ENCODE measurements around the gene FAM89A. TPM values are rescaled to one million over a fixed set of nuclear protein-coding genes. Genes with fewer than 3 reads are reported as not detected.

Gene FAM89A
- total and polyA plus RNA-seq, 2 of the 13 experiments (the other 11 are each of a cell fraction or from before 2014, with no cell fraction given) = 0.35 to 0.44 TPM

DNA sequence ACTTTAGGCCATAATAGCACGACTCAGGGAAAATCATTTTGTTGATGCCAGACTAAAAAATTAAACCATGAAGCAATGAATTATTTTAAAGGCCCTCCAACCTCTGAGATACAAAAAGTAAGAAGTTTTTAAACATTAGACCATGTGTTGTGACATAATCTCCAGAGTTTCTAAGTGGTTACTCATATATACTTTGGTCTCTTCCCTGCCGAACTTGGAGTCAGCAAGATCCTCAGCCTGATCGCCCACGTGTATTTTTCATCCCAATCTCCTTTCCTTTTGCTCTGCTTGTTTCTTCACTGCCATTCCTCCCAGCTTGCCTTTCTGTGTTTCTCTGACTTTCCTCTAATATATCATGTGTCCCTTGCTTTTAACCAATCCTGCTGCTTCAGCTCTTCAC, 57.4 kb downstream of the FAM89A start:
- ChIA-PET POLR2A (no interaction called here), CTCF (ENCODE audit: low intra/inter-chr PET ratio, low total read pairs) (no interaction called here)
- Histone ChIP-seq H3K4me3 (replicated peaks in 1 of 3; ENCODE audit: insufficient read depth in 1 of 3, low read depth in 2 of 3, low read length in 3 of 3) (no peak overlapping the region), H3K4me2 (ENCODE audit: low read depth, low read length) (no peak overlapping the region), H2AFZ (ENCODE audit: low read length) (no peak overlapping the region), H3K27me3 (ENCODE audit: control insufficient read depth in 1 of 2, insufficient read depth in 2 of 2, low read length in 2 of 2) (no peaks in the 10 kb centered on the region; a peak in 1 of 5 replicates), H3K9me3 (ENCODE audit: low read length) (no peaks in the 10 kb centered on the region), H3K9ac (ENCODE audit: insufficient read depth, low read depth, low read length) (no peak overlapping the region), H3K4me1 (ENCODE audit: insufficient read depth, low read length) (peaks cover 10% of the 10 kb centered on the region), H4K20me1 (ENCODE audit: insufficient read depth, low read length) (no peaks in the 10 kb centered on the region), H3K36me3 (replicated peaks in 1 of 2; ENCODE audit: control insufficient read depth in 1 of 2, insufficient read depth in 2 of 2, low read length in 2 of 2) (no peaks in the 10 kb centered on the region; a peak in 1 of 5 replicates), H3K79me2 (ENCODE audit: insufficient read depth, low read length) (peaks cover 2% of the 10 kb centered on the region), H3K27ac (ENCODE audit: extremely low read length, insufficient read depth, low read length) (no peak overlapping the region)
- TF ChIP-seq, protein P1, sequence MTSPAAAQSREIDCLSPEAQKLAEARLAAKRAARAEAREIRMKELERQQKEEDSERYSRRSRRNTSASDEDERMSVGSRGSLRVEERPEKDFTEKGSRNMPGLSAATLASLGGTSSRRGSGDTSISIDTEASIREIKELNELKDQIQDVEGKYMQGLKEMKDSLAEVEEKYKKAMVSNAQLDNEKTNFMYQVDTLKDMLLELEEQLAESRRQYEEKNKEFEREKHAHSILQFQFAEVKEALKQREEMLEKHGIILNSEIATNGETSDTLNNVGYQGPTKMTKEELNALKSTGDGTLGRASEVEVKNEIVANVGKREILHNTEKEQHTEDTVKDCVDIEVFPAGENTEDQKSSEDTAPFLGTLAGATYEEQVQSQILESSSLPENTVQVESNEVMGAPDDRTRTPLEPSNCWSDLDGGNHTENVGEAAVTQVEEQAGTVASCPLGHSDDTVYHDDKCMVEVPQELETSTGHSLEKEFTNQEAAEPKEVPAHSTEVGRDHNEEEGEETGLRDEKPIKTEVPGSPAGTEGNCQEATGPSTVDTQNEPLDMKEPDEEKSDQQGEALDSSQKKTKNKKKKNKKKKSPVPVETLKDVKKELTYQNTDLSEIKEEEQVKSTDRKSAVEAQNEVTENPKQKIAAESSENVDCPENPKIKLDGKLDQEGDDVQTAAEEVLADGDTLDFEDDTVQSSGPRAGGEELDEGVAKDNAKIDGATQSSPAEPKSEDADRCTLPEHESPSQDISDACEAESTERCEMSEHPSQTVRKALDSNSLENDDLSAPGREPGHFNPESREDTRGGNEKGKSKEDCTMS (CRISPR knock-in tag; conservative IDR thresholded peaks at IDR 0.05) = no peak
- TF ChIP-seq HOXA9 (CRISPR knock-in tag; IDR thresholded peaks at IDR 0.05; ENCODE audit: borderline replicate concordance) (no peak), ZNF629 (CRISPR knock-in tag; conservative IDR thresholded peaks at IDR 0.05) (no peak), RARG (CRISPR knock-in tag; IDR thresholded peaks at IDR 0.05; ENCODE audit: low read depth) (no peak), SMARCC2 (IDR thresholded peaks at IDR 0.05) (no peak), ZNF180 (CRISPR knock-in tag; IDR thresholded peaks at IDR 0.05; ENCODE audit: borderline replicate concordance, low read depth) (no peak), ARNTL (CRISPR knock-in tag; IDR thresholded peaks at IDR 0.05) (no peak), ZBTB21 (CRISPR knock-in tag; IDR thresholded peaks at IDR 0.05) (no peak)
- TF ChIP-seq, protein P2, sequence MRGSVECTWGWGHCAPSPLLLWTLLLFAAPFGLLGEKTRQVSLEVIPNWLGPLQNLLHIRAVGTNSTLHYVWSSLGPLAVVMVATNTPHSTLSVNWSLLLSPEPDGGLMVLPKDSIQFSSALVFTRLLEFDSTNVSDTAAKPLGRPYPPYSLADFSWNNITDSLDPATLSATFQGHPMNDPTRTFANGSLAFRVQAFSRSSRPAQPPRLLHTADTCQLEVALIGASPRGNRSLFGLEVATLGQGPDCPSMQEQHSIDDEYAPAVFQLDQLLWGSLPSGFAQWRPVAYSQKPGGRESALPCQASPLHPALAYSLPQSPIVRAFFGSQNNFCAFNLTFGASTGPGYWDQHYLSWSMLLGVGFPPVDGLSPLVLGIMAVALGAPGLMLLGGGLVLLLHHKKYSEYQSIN (CRISPR knock-in tag; IDR thresholded peaks at IDR 0.05; ENCODE audit: borderline replicate concordance) = no peak
- TF ChIP-seq, protein P3, sequence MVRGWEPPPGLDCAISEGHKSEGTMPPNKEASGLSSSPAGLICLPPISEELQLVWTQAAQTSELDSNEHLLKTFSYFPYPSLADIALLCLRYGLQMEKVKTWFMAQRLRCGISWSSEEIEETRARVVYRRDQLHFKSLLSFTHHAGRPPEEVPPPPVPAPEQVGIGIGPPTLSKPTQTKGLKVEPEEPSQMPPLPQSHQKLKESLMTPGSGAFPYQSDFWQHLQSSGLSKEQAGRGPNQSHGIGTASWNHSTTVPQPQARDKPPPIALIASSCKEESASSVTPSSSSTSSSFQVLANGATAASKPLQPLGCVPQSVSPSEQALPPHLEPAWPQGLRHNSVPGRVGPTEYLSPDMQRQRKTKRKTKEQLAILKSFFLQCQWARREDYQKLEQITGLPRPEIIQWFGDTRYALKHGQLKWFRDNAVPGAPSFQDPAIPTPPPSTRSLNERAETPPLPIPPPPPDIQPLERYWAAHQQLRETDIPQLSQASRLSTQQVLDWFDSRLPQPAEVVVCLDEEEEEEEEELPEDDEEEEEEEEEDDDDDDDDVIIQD (CRISPR knock-in tag; IDR thresholded peaks at IDR 0.05; ENCODE audit: low read depth) = no peak
- TF ChIP-seq, protein P4, sequence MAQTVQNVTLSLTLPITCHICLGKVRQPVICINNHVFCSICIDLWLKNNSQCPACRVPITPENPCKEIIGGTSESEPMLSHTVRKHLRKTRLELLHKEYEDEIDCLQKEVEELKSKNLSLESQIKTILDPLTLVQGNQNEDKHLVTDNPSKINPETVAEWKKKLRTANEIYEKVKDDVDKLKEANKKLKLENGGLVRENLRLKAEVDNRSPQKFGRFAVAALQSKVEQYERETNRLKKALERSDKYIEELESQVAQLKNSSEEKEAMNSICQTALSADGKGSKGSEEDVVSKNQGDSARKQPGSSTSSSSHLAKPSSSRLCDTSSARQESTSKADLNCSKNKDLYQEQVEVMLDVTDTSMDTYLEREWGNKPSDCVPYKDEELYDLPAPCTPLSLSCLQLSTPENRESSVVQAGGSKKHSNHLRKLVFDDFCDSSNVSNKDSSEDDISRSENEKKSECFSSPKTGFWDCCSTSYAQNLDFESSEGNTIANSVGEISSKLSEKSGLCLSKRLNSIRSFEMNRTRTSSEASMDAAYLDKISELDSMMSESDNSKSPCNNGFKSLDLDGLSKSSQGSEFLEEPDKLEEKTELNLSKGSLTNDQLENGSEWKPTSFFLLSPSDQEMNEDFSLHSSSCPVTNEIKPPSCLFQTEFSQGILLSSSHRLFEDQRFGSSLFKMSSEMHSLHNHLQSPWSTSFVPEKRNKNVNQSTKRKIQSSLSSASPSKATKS (CRISPR knock-in tag; IDR thresholded peaks at IDR 0.05) = no peak
- TF ChIP-seq, protein P5, sequence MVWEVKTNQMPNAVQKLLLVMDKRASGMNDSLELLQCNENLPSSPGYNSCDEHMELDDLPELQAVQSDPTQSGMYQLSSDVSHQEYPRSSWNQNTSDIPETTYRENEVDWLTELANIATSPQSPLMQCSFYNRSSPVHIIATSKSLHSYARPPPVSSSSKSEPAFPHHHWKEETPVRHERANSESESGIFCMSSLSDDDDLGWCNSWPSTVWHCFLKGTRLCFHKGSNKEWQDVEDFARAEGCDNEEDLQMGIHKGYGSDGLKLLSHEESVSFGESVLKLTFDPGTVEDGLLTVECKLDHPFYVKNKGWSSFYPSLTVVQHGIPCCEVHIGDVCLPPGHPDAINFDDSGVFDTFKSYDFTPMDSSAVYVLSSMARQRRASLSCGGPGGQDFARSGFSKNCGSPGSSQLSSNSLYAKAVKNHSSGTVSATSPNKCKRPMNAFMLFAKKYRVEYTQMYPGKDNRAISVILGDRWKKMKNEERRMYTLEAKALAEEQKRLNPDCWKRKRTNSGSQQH (CRISPR knock-in tag; IDR thresholded peaks at IDR 0.05; ENCODE audit: low read depth) = no peak
- TF ChIP-seq, protein P6, sequence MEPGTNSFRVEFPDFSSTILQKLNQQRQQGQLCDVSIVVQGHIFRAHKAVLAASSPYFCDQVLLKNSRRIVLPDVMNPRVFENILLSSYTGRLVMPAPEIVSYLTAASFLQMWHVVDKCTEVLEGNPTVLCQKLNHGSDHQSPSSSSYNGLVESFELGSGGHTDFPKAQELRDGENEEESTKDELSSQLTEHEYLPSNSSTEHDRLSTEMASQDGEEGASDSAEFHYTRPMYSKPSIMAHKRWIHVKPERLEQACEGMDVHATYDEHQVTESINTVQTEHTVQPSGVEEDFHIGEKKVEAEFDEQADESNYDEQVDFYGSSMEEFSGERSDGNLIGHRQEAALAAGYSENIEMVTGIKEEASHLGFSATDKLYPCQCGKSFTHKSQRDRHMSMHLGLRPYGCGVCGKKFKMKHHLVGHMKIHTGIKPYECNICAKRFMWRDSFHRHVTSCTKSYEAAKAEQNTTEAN (CRISPR knock-in tag; conservative IDR thresholded peaks at IDR 0.05) = no peak
- FAIRE-seq (no peak), ATAC-seq (no peak), DNase-seq (ENCODE audit: low spot score) (no peak)
- in situ Hi-C loops (cut with HindIII; ENCODE audit: extremely low pct_ligation_motif_present, low pct_unique_long_range_greater_than_20kb) = no loop called here
- intact Hi-C loops (cut with micrococcal nuclease; ENCODE audit: unreplicated experiment) = no loop called here
- no TSS peak for BruUV-seq (replicated peaks)
- WGBS (ENCODE audit: low lambda C conversion rate) = 69% methylated on average over 4 of the region's 4 CpGs

All from HepG2 (cell line).